GM12874 (cell line): Measurements from ENCODE around the gene B9D2.

ENCODE experiments used
- TF ChIP-seq, protein P1 (sequence below): IDR thresholded peaks from 2 replicates; pipeline ENCODE4 v1.5.1; 2011; ENCODE audit warnings: low read depth, mild to moderate bottlenecking, control low read depth, low read length, moderate library complexity; ENCODE audit not compliant: insufficient read depth

The B9D2 gene

DNA sequence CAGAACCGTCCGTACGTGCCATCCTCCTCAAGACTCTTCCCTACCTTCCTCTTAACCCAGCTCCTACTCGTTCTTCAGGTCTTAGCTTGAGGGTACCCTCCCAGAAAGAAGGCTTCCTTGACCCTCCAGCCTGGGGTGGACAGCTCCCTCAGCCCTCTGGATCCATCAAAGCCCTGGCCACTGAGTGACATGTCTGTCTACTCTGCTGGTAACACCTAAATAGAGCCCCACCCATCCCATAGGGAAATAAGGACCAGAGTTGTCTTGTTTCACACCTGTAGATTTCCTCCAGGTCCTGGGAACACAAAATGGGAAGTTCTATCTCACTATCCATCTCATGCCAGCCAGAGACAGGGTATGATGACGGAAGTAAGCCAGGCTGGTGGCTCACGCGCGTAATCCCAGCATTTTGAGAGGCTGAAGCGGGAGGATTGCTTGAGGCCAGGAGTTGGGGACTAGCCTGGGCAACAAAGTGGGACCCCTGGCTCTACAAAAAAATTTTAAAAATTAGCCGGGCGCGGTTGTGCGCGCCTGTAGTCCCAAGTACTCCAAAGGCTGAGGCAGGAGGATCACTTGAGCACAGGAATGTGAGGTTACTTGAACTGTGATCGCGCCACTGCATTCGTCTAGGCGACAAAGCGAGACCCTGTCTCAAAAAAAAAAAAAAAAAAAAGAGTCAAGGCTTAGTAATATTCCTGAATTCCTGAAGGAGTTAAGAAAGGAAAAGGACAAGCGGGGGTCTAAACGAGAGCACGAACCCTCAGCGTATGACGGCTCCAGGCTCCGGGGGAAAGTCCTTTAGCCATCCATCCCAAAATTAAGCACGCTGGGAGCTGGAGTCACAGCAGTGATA, 54.5 kb downstream of the B9D2 start:
- TF ChIP-seq, protein P1, sequence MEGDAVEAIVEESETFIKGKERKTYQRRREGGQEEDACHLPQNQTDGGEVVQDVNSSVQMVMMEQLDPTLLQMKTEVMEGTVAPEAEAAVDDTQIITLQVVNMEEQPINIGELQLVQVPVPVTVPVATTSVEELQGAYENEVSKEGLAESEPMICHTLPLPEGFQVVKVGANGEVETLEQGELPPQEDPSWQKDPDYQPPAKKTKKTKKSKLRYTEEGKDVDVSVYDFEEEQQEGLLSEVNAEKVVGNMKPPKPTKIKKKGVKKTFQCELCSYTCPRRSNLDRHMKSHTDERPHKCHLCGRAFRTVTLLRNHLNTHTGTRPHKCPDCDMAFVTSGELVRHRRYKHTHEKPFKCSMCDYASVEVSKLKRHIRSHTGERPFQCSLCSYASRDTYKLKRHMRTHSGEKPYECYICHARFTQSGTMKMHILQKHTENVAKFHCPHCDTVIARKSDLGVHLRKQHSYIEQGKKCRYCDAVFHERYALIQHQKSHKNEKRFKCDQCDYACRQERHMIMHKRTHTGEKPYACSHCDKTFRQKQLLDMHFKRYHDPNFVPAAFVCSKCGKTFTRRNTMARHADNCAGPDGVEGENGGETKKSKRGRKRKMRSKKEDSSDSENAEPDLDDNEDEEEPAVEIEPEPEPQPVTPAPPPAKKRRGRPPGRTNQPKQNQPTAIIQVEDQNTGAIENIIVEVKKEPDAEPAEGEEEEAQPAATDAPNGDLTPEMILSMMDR, result no peak

- TF ChIP-seq, protein P1, result peak; percentile 87
Observed at GRCh38 chr19:41308450-41309179, 55.3 kb downstream of the B9D2 start.

GRCh38 chr19:41307954-41308449, 55.9 kb downstream of the B9D2 start:
- TF ChIP-seq, protein P1, result no peak

- TF ChIP-seq, protein P1, result no peak
Observed at GRCh38 chr19:41307090-41307875, 56.7 kb downstream of the B9D2 start.

GRCh38 chr19:41305927-41306793, 57.8 kb downstream of the B9D2 start:
- TF ChIP-seq, protein P1, result no peak

- TF ChIP-seq, protein P1, result no peak
Observed at GRCh38 chr19:41304706-41305483, 59.1 kb downstream of the B9D2 start.
